ENCODE measurements around the gene LTBP1. TPM values are rescaled to one million over a fixed set of nuclear protein-coding genes. Genes with fewer than 3 reads are reported as not detected.

Gene LTBP1
- total RNA-seq, 1 experiment from 2014 or later: 2.2 TPM

GRCh38 chr2:33188799-33189198, 242.0 kb downstream of the LTBP1 start:
- TF ChIP-seq, protein P1, sequence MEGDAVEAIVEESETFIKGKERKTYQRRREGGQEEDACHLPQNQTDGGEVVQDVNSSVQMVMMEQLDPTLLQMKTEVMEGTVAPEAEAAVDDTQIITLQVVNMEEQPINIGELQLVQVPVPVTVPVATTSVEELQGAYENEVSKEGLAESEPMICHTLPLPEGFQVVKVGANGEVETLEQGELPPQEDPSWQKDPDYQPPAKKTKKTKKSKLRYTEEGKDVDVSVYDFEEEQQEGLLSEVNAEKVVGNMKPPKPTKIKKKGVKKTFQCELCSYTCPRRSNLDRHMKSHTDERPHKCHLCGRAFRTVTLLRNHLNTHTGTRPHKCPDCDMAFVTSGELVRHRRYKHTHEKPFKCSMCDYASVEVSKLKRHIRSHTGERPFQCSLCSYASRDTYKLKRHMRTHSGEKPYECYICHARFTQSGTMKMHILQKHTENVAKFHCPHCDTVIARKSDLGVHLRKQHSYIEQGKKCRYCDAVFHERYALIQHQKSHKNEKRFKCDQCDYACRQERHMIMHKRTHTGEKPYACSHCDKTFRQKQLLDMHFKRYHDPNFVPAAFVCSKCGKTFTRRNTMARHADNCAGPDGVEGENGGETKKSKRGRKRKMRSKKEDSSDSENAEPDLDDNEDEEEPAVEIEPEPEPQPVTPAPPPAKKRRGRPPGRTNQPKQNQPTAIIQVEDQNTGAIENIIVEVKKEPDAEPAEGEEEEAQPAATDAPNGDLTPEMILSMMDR (conservative IDR thresholded peaks at IDR 0.05; ENCODE audit: low read depth, low read length): no peak
- Histone ChIP-seq H3K4me1 (ENCODE audit: insufficient read depth, low read length, poor library complexity, severe bottlenecking) (no peaks in the 10 kb centered on the region), H3K4me3 (ENCODE audit: low read depth, low read length, poor library complexity, severe bottlenecking) (no peak overlapping the region), H3K27ac (ENCODE audit: low read depth, low read length, poor library complexity, severe bottlenecking) (no peak overlapping the region), H3K9me3 (ENCODE audit: low read depth, low read length, poor library complexity, severe bottlenecking) (no peaks in the 10 kb centered on the region), H3K36me3 (ENCODE audit: insufficient read depth, low read length, poor library complexity, severe bottlenecking) (no peaks in the 10 kb centered on the region), H3K27me3 (replicated peaks; ENCODE audit: insufficient read depth, low read depth, low read length, poor library complexity) (no peaks in the 10 kb centered on the region)
- BruUV-seq (replicated peaks): no TSS peak
- DNase-seq (ENCODE audit: low spot score): no peak
- ChIA-PET CTCF (no interaction called here), POLR2A (ENCODE audit: low non-redundant PET) (no interaction called here)
- intact Hi-C loops (cut with micrococcal nuclease; ENCODE audit: unreplicated experiment): no loop called here

GRCh38 chr2:33190393-33190937, 243.7 kb downstream of the LTBP1 start:
- no peak for DNase-seq (ENCODE audit: low spot score)
- no TSS peak for BruUV-seq (replicated peaks)
- ChIA-PET CTCF (no interaction called here), POLR2A (ENCODE audit: low non-redundant PET) (no interaction called here)
- H3K4me1 ChIP-seq (ENCODE audit: insufficient read depth, low read length, poor library complexity, severe bottlenecking): no peaks in the 10 kb centered on the region
- intact Hi-C loops (cut with micrococcal nuclease; ENCODE audit: unreplicated experiment): no loop called here
- no peak overlapping the region for H3K4me3 ChIP-seq (ENCODE audit: low read depth, low read length, poor library complexity, severe bottlenecking)
- peaks cover 3% of the 10 kb centered on the region for H3K27me3 ChIP-seq (replicated peaks; ENCODE audit: insufficient read depth, low read depth, low read length, poor library complexity)
- TF ChIP-seq EZH2 (IDR thresholded peaks at IDR 0.05; ENCODE audit: borderline replicate concordance, low read depth, low read length, poor library complexity, severe bottlenecking): no peak
- TF ChIP-seq, protein P1 (conservative IDR thresholded peaks at IDR 0.05; ENCODE audit: low read depth, low read length): no peak
- no peaks in the 10 kb centered on the region for H3K36me3 ChIP-seq (ENCODE audit: insufficient read depth, low read length, poor library complexity, severe bottlenecking)
- no peaks in the 10 kb centered on the region for H3K9me3 ChIP-seq (ENCODE audit: low read depth, low read length, poor library complexity, severe bottlenecking)
- H3K27ac ChIP-seq (ENCODE audit: low read depth, low read length, poor library complexity, severe bottlenecking): no peak overlapping the region

DNA sequence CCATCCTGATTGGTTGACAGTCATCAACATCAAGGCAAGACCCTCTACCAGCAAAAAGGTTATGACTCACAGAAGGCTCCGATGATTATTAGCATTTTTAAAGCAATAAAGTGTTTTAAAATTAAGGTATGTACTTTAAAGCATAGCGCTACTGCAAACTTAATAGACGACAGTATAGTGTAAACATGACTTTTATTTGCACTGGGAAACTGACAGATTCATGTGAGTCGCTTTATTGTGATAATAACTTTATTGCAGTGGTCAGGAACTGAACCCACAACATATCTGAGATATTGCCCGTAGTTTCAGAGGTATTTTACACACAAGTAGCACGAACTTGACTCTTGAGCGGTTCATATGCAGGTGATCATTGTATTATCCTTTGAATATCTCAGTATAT, 249.1 kb downstream of the LTBP1 start:
- BruUV-seq (replicated peaks): no TSS peak
- intact Hi-C loops (cut with micrococcal nuclease; ENCODE audit: unreplicated experiment): no loop called here
- TF ChIP-seq, protein P1 (conservative IDR thresholded peaks at IDR 0.05; ENCODE audit: low read depth, low read length): no peak
- TF ChIP-seq EZH2 (IDR thresholded peaks at IDR 0.05; ENCODE audit: borderline replicate concordance, low read depth, low read length, poor library complexity, severe bottlenecking): no peak
- ChIA-PET POLR2A (ENCODE audit: low non-redundant PET) (no interaction called here), CTCF (no interaction called here)
- Histone ChIP-seq H3K4me3 (ENCODE audit: low read depth, low read length, poor library complexity, severe bottlenecking) (no peak overlapping the region), H3K9me3 (ENCODE audit: low read depth, low read length, poor library complexity, severe bottlenecking) (no peaks in the 10 kb centered on the region), H3K36me3 (ENCODE audit: insufficient read depth, low read length, poor library complexity, severe bottlenecking) (no peaks in the 10 kb centered on the region), H3K27me3 (replicated peaks; ENCODE audit: insufficient read depth, low read depth, low read length, poor library complexity) (peaks cover 7% of the 10 kb centered on the region), H3K4me1 (ENCODE audit: insufficient read depth, low read length, poor library complexity, severe bottlenecking) (no peaks in the 10 kb centered on the region), H3K27ac (ENCODE audit: low read depth, low read length, poor library complexity, severe bottlenecking) (no peak overlapping the region)
- no peak for DNase-seq (ENCODE audit: low spot score)
